ENCODE measurements around the gene CALHM2.

CALHM2 gene

DNA sequence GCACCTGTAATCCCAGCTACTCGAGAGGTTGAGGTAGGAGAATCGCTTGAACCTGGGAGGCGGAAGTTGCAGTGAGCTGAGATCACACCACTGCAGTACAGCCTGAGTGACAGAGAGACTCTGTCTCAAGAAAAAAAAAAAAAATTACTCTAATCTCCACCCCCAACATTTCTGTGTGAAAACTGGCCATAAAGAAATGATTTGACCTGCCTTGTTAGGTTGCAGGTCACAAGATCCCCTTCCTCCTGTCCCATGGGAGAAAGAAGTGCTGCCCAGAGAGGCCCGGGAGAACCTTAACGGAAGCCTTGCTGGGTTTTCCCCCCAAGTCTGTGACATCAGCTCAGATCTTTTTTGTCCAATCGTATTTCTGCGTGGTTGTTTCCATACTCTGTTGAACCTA is 15.2 kb upstream of the CALHM2 start:
- in situ Hi-C loops (cut with MboI; ENCODE audit: low sequenced_read_pairs) = no loop called here

DNA sequence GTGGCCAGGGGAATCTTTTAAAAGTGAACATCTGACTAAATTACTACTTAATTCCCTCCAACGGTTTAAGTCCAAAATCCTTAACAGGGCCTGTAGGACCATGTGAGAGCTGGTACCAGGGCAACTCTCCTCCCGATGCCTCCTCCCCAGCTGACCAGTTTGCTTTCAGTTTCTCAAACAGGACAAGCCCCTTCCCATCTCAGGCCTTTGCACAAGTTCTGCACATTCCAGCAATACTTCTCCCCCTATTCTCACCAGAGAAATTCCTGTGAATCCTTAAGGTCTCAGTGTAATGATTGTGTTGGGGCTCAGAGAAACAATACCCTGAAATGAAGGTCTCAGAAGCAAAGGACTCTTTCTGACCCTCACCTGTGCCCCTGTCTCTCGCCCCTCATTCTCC is 14.6 kb upstream of the CALHM2 start:
- Histone ChIP-seq H3K36me3 (replicated peaks) (no peaks in the 10 kb centered on the region), H3K4me3 (no peak overlapping the region), H3K4me1 (no peaks in the 10 kb centered on the region), H3K9me3 (no peaks in the 10 kb centered on the region), H3K27me3 (ENCODE audit: low read depth) (peaks cover 6% of the 10 kb centered on the region; the same call in 1 of the 2 replicates)
- in situ Hi-C loops (cut with MboI; ENCODE audit: low sequenced_read_pairs) = no loop called here
- no peak for DNase-seq (ENCODE audit: low spot score in 2 of 2)

More for the DNA sequence above, 15.2 kb upstream of the CALHM2 start:
- H3K9me3 ChIP-seq = no peaks in the 10 kb centered on the region
- H3K4me1 ChIP-seq = no peaks in the 10 kb centered on the region
- H3K36me3 ChIP-seq (replicated peaks) = no peaks in the 10 kb centered on the region
- DNase-seq (ENCODE audit: low spot score in 2 of 2) = no peak
- H3K4me3 ChIP-seq = no peak overlapping the region
- H3K27me3 ChIP-seq (ENCODE audit: low read depth) = peaks cover 6% of the 10 kb centered on the region; the same call in 1 of the 2 replicates

DNA sequence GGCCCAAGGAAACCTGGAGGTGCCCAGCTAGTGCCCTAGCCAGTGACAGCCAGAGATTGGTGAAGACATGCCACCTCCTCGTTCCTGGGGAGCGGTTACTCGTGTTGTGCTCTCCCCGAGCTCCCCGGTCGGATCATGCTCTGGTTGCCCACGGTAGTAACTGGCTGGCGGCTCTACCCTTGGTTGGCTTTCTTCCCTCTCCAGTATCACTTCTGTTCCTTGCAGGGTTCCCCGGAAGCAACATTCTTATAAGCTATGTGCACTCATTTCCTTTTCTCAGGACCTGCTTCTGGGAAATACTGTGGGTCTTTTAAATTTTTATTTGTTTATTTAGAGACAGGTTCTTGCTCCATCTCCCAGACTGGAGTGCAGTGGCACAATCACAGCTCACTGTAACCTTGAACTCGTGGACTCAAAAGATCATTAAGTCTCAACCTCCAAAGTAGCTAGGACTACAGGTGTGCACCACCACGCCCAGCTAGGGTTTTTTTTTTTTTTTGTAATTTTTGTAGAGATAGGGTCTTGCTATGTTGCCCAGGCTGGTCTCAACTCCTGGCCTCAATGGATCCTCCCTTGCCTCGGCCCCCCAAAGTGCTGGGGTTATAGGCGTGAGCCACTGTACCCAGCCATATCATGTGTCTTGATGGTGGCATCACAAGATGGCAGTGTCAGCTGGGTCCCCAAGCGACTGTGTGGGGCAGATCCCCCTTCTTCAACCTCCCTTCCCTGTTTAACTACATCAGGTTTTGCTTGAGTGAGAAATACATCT is 13.4 kb upstream of the CALHM2 start:
- DNase-seq (ENCODE audit: low spot score in 2 of 2) = no peak
- Histone ChIP-seq H3K27me3 (ENCODE audit: low read depth) (peaks cover 3% of the 10 kb centered on the region; the same call in 1 of the 2 replicates), H3K4me3 (no peak overlapping the region), H3K9me3 (no peaks in the 10 kb centered on the region), H3K4me1 (no peaks in the 10 kb centered on the region), H3K36me3 (replicated peaks) (no peaks in the 10 kb centered on the region)
- in situ Hi-C loops (cut with MboI; ENCODE audit: low sequenced_read_pairs) = no loop called here

DNA sequence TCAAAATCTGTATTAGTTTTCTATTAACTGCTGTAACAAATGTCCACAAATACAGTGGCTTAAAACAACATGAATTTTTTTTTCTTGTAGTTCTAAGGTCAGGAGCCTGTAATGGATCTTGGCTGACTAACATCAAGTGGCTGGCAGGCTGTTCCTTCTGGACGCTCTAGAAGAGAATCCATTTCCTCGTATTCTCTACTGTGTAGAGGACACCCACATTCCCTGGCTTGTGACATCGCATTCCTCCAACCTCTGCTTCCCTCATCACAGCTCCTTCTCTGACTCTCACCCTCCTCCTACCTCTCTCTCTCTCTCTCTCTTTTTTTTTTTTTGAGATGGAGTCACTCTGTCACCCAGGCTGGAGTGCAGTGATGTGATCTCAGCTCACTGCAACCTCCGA is 11.3 kb upstream of the CALHM2 start:
- DNase-seq (ENCODE audit: low spot score in 2 of 2) = no peak
- Histone ChIP-seq H3K9me3 (no peaks in the 10 kb centered on the region), H3K4me1 (no peaks in the 10 kb centered on the region), H3K27me3 (ENCODE audit: low read depth) (no peaks in the 10 kb centered on the region), H3K36me3 (replicated peaks) (no peaks in the 10 kb centered on the region), H3K4me3 (no peak overlapping the region)
- in situ Hi-C loops (cut with MboI; ENCODE audit: low sequenced_read_pairs) = no loop called here

DNA sequence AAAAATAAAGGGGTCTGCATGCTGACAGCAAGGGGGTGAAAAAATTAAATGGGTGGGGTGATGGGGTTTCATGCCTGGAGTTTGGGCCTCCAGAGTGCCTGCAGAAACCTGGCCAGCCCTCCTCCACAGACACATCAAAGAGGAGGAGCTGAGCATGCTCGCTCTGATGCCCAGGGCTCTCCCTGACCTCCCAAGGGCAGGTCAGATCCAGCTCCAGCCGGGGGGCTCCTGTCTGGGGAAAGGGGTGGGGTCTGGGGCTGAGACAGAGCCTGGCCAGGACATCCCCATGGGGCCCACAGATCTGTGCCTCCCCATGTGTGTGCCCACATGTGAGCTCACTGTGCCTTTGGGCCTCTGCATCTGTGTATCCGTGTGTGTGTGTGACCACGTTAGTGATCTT is 7.4 kb upstream of the CALHM2 start:
- no peak for DNase-seq (ENCODE audit: low spot score in 2 of 2)
- in situ Hi-C loops (cut with MboI; ENCODE audit: low sequenced_read_pairs) = no loop called here
- H3K4me3 ChIP-seq = no peak overlapping the region
- H3K4me1 ChIP-seq = no peaks in the 10 kb centered on the region
- no peaks in the 10 kb centered on the region for H3K9me3 ChIP-seq
- no peaks in the 10 kb centered on the region for H3K36me3 ChIP-seq (replicated peaks)
- H3K27me3 ChIP-seq (ENCODE audit: low read depth) = no peaks in the 10 kb centered on the region

DNA sequence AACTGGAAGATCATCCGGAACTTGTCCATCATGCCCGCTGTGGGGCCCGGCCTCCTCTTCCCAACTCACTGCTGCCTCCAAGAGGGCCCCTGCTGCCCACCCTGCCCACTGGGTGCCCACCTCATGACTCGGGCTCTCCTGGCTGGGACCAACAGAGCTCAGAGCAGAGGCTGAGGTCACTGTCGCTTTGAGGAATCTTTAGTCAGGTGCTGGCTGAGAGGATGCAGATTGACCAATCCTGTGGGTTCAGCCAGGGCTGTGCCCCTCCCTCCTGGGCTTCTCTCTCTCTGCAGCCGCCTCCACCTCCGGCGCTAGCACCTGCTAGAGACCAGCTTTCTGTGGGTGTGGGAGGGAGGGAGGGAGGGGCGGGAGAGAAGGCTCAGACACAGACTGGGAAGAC is 6.5 kb upstream of the CALHM2 start, which contains the start of gene CALHM1:
TSS of gene CALHM1 (minus strand) at position 181 of the 400 bp plus-strand sequence. CDS start at position 32, 149 bp downstream.
- H3K27me3 ChIP-seq (ENCODE audit: low read depth) = no peaks in the 10 kb centered on the region
- DNase-seq (ENCODE audit: low spot score in 2 of 2) = no peak
- H3K4me1 ChIP-seq = no peaks in the 10 kb centered on the region
- H3K9me3 ChIP-seq = no peaks in the 10 kb centered on the region
- H3K4me3 ChIP-seq = no peak within 1 kb of the TSS
- in situ Hi-C loops (cut with MboI; ENCODE audit: low sequenced_read_pairs) = no loop called here
- no peaks in the 10 kb centered on the region for H3K36me3 ChIP-seq (replicated peaks)

DNA sequence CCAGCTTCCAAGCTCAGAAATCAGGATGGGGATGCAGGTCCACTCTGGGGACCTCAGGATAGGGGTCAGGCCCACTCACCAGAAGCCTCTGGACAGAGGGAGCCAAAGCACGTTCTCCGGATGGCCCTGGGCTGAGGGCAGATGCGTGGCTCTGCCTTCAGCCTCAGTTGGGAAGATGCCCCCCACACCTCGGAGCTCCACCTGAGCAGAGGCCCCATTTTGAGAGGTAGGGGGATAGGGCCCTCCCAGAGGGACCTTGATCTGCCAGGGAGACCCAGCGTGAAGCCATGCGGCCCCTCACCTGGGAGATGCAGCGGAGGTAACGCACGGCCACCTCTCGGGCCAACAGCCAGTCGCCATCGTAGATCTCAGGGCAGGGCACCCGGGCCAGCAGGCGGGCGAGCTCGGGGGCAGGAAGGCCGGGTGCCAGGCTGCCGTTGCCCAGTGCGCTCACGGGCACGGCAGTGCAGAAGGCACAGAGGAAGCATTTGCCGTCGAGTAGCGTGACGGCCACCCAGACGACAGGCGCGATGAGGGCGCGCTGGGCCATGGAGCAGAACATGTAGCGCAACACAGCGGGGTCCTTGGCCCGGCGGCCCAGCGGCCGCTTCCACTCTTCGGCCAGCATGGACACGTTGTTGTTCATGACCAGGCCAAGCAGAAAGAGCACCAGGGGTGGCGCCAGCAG is 5.9 kb upstream of the CALHM2 start:
- Histone ChIP-seq H3K4me3 (no peak overlapping the region), H3K9me3 (no peaks in the 10 kb centered on the region), H3K4me1 (no peaks in the 10 kb centered on the region), H3K27me3 (ENCODE audit: low read depth) (no peaks in the 10 kb centered on the region), H3K36me3 (replicated peaks) (no peaks in the 10 kb centered on the region)
- DNase-seq (ENCODE audit: low spot score in 2 of 2) = no peak
- in situ Hi-C loops (cut with MboI; ENCODE audit: low sequenced_read_pairs) = no loop called here

DNA sequence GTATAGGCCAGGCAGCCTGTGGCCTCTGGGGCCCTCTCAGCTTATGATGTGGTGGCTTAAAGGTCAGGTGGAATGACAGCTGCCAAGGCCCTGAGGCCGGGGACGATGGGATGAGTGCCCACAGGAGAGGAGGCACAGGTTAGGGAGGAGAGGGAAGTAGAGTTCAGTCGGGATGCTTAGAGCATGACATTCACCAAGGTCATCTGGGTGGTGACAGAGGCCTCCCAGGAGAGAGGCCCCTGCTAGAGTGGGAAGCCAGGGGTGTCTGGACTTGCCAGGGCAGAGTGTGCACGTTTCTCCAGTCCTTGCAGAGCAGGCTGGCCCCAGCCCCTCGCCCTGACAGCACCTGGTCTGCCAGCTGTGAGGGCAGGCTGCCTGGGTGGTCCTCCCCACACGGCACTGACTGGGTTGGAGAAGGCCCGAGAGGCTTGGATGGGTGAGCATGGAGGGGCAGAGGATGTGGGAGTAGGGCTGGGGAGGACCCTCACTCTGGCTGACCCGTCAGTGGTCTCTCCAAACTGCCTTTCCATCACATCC is 5.1 kb upstream of the CALHM2 start:
- H3K4me1 ChIP-seq = no peaks in the 10 kb centered on the region; the same call in 1 of the 2 replicates
- no peaks in the 10 kb centered on the region for H3K27me3 ChIP-seq (ENCODE audit: low read depth)
- DNase-seq (ENCODE audit: low spot score in 2 of 2) = no peak
- H3K36me3 ChIP-seq (replicated peaks) = no peaks in the 10 kb centered on the region
- H3K9me3 ChIP-seq = no peaks in the 10 kb centered on the region
- in situ Hi-C loops (cut with MboI; ENCODE audit: low sequenced_read_pairs) = no loop called here
- H3K4me3 ChIP-seq = no peak overlapping the region

DNA sequence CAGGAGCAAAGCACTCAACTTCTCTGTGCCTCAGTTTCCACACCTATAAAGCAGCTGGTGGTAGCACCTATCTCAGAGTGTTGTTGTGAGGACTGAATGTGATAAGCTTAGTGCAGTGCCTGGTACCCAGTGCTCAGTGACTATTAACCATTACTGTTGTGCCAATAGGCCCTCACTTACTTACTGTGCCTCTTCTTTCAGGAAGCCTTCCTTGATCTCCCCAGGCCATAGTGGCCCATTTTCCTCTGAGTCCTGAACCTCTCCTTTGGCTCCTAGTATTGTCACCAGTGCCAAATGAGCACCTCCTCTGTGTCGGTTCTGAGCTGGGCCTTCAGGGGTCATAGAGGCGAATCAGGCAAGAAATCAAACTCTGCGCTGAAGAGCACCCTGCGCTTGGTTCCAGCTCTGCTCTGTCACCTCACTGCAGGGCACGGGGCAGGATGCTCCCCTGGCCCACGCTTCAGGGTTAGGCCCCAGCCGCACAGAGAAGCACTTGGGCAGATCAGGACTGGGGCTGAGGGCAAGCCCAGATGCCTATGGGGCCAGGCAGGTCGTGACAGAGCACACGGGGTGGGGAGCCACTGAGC is 4.0 kb upstream of the CALHM2 start:
- H3K4me3 ChIP-seq = no peak overlapping the region
- no peaks in the 10 kb centered on the region for H3K27me3 ChIP-seq (ENCODE audit: low read depth)
- H3K9me3 ChIP-seq = no peaks in the 10 kb centered on the region
- H3K36me3 ChIP-seq (replicated peaks) = no peaks in the 10 kb centered on the region
- in situ Hi-C loops (cut with MboI; ENCODE audit: low sequenced_read_pairs) = no loop called here
- H3K4me1 ChIP-seq = peaks cover 2% of the 10 kb centered on the region
- no peak for DNase-seq (ENCODE audit: low spot score in 2 of 2)

DNA sequence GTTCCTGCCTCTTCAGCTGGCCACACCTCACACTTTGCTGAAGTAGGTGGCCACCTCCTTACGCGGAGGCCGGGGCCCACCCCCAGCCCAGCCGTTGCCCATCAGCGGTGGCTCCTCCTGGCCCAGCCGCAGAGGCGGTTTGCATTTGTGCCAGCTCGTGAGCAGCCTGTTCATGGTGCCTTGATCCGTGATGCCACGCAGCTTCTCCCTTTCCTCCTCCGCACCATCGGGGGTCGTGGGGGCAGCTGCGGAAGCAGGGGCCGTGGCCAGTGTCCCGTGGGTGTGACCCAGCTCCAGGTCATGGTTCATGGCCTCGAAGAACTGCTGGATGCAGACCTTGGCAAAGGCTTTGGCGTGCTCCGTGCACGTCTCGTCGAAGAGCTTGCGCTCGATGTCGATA is 3.1 kb upstream of the CALHM2 start:
- Histone ChIP-seq H3K27me3 (ENCODE audit: low read depth) (no peaks in the 10 kb centered on the region), H3K4me1 (peaks cover 6% of the 10 kb centered on the region), H3K9me3 (no peaks in the 10 kb centered on the region), H3K4me3 (no peak overlapping the region), H3K36me3 (replicated peaks) (no peaks in the 10 kb centered on the region)
- in situ Hi-C loops (cut with MboI; ENCODE audit: low sequenced_read_pairs) = no loop called here
- DNase-seq (ENCODE audit: low spot score in 2 of 2) = no peak

DNA sequence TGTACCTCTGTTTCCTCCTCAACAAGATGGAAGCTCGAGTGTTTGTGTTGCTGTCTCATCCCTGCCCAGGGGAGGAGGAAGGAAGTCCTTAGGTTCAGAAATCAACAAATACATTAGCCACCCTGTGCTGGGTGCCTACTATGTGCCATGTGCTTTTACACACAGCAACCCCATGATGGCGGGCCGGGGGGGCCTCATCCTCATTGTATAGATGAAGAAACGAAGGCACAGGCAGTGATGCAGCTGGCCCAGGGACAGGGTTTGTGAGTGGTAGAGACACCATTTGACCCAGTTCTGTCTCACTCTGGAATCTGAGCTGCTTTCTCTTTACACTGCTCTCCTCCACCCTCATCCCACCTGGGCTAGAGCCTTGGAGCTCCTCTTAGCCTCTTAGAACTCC is 1.9 kb upstream of the CALHM2 start:
- Histone ChIP-seq H3K27me3 (ENCODE audit: low read depth) (no peaks in the 10 kb centered on the region), H3K4me1 (peaks cover 6% of the 10 kb centered on the region), H3K36me3 (replicated peaks) (no peaks in the 10 kb centered on the region), H3K4me3 (no peak overlapping the region), H3K9me3 (no peaks in the 10 kb centered on the region)
- DNase-seq (ENCODE audit: low spot score in 2 of 2) = no peak
- in situ Hi-C loops (cut with MboI; ENCODE audit: low sequenced_read_pairs) = no loop called here

DNA sequence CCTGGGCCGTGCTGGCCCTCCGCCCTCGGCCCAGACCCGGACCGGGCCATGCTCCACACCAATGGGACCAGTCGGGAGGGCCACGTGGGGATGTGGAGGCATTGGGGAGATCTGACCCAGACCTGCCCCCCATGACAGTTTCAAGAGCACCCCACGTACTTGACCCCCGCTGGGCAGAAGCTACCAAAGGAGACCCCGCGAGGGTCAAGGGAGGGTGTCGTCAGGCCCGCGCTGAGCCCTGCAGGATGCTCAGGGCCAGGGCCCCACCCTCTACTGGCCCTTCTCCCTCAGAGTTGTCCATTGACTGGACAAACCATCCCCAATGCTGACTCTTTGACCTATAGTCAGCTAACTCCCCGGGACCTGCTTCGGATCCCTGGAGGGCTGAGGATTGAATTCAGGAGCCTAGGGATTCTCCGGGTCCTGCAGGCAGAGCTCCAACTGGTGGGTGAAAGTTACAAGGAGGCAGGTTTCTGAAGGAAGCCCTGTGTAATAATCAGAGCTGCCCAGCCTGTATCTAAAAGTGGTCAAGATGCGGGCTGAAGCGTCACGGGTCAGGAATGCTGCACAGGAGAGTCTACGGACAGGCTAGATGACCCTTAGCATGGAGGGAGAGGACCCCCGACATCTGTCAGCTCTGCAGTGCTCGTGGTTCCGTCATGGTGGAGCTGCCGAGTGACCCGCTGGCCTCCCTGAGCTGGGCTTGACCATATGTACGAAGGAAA is 498 bp upstream of the CALHM2 start:
- Histone ChIP-seq H3K27me3 (ENCODE audit: low read depth) (no peaks in the 10 kb centered on the region), H3K4me3 (peak overlapping the region; percentile 27), H3K36me3 (replicated peaks) (no peaks in the 10 kb centered on the region; the same call in 1 of the 2 replicates), H3K4me1 (peaks cover 6% of the 10 kb centered on the region), H3K9me3 (no peaks in the 10 kb centered on the region)
- no peak for DNase-seq (ENCODE audit: low spot score in 2 of 2)
- in situ Hi-C loops (cut with MboI; ENCODE audit: low sequenced_read_pairs) = no loop called here

DNA sequence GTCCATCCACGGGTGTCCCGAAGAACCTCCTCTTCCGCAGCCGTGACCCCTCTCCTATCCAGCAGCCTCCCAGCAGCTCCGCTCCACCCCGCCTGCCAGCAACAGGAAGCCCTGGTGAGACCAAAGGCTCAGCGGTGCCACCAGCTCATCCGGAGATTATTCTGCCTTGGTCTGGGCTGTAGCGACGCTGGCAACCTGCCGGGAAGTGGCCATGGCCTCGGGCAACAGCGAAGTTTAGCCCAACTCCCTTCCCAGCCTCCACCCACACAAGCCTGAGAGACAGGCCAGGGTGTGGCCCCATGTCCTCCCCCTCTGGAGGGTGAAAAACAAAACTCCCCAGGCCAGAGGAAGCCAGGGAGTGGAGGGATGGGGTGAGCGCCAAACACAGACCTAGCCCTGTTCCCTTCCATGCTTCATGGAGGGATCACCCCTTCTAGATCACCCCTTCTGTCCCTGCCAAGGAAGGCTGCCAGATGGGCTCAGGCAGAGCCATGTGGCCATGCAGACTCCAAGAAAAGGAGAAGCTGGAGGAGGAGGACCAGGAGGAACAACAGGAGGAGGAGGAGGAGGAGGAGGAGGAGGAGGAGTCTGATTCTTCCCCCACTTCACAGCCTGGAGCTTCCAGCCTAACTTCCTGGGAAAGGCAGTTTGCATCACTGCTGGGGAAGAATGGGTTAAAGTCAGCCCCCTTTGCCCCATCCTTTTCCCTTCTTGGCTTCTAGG is 918 bp downstream of the CALHM2 start:
- H3K4me3 ChIP-seq = peak overlapping the region; percentile 27

More for the DNA sequence above, 918 bp downstream of the CALHM2 start:
- peak in 1 of 2 experiments; percentile 66 for DNase-seq (ENCODE audit: low spot score in 2 of 2)
- no peaks in the 10 kb centered on the region for H3K9me3 ChIP-seq
- in situ Hi-C loops (cut with MboI; ENCODE audit: low sequenced_read_pairs) = no loop called here
- peaks cover 12% of the 10 kb centered on the region for H3K36me3 ChIP-seq (replicated peaks)
- peaks cover 6% of the 10 kb centered on the region for H3K4me1 ChIP-seq
- no peaks in the 10 kb centered on the region for H3K27me3 ChIP-seq (ENCODE audit: low read depth)

Measured in HAP-1 (cell line).